Ascending aorta (tissue), 2 donors: Measurements from ENCODE around the gene MTOR. TPM values are rescaled to one million over a fixed set of nuclear protein-coding genes. Genes with fewer than 3 reads are reported as not detected.
"Not testable (repeated sequence)": the region's sequence is repeated elsewhere in the genome, so short reads cannot be mapped to it uniquely, and the experiment has no call there.

Experiments
- DNase-seq, 2 donors: peaks; one replicate each; pipeline ENCODE4 v3.0.0-alpha.2; 2019; ENCODE audit warnings: low spot score in 2 of 2
- H3K27ac ChIP-seq, 2 donors: fragments of 200-600 bp; sonication (generic); one replicate each; pipeline ENCODE4 v1.5.1; 2016 to 2017; ENCODE audit warnings: mild to moderate bottlenecking in 1 of 2
- H3K27me3 ChIP-seq: fragments of 200-600 bp; sonication (generic); one replicate; pipeline ENCODE4 v1.5.1; 2017
- H3K36me3 ChIP-seq, 2 donors: fragments of 200-600 bp; sonication (generic); one replicate each; pipeline ENCODE4 v1.5.1; 2016
- H3K4me1 ChIP-seq, 2 donors: fragments of 200-600 bp; sonication (generic); one replicate each; pipeline ENCODE4 v1.5.1; 2016 to 2017; ENCODE audit warnings: mild to moderate bottlenecking in 1 of 2
- H3K4me3 ChIP-seq, 2 donors: fragments of 200-600 bp; sonication (generic); one replicate each; pipeline ENCODE4 v1.5.1; 2016 to 2017; ENCODE audit warnings: mild to moderate bottlenecking in 1 of 2
- H3K9me3 ChIP-seq, 2 donors: fragments of 200-600 bp; sonication (generic); one replicate each; pipeline ENCODE4 v1.5.1; 2016
- CTCF ChIP-seq, 3 experiments: fragments of 200-600 bp in 2 of 3; fragments of 450-650 bp in 1 of 3; sonication (generic) in 2 of 3; IDR thresholded peaks; one replicate each; pipeline ENCODE4 v1.5.1; 2016 to 2019; ENCODE audit warnings: antibody characterized with exemption in 3 of 3, mild to moderate bottlenecking in 1 of 3, moderate library complexity in 1 of 3
- intact Hi-C: fragments of 100-400 bp; cut with DNase I; formaldehyde crosslinking; loops from one replicate; pipeline ENCODE4 v1.15.1; 2023
- total RNA-seq: library from RNA; depleted of rRNA; stranded (reverse); fragments of >200 nt; gene quantifications from one replicate; pipeline ENCODE4 v1.1.0, GENCODE V29; 2016

Gene MTOR
- total RNA-seq, 1 donor from 2014 or later, result 28.0 TPM

DNA sequence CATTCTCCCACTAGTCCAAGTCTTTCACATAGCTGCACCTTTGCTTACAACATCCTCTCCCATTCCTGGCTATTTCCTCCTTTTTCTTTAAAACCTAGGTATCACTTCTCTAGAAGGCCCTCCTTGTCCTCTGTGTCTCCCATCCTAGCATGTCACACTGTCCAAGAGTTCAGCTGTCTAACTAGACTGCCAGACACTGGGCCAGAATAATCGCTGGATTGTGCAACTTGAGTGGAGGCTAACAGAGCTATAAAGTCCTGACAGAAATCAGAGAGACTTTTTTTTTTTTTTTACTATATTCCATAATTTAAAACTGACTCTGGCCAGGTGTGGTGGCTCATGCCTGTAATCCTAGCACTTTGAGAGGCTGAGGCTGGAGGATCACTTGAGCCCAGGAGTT is 77.4 kb downstream of the MTOR start:
- Histone ChIP-seq H3K4me3 (no peak overlapping the region), H3K36me3 (peaks cover 7 to 26% of the 10 kb centered on the region in 2 donors), H3K9me3 (no peaks in the 10 kb centered on the region), H3K27me3 (no peaks in the 10 kb centered on the region), H3K27ac (no peak overlapping the region), H3K4me1 (peaks cover 0 to 5% of the 10 kb centered on the region in 2 donors)
- DNase-seq, result no peak
- TF ChIP-seq CTCF (IDR thresholded peaks at IDR 0.05), result no peak
- intact Hi-C loops, result no loop called here

DNA sequence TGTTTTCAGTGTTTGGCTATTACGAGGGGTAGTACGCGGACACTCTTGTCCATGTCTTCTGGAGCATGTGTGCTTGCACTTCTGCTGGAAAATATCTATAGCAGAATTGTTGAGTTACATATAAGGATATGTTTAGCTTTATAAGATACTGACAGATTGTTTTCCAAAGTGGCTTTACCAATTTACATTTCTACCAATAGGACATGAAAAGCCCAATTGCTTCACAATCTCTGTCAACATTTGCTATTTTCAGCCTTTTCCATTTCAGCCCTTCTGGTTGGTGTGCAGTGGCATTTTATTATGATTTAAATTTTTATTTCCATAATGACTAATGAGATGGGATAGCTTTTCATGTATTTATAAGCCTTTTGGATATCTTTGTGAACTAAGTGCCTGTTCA is 79.5 kb downstream of the MTOR start:
- no peak for TF ChIP-seq CTCF (IDR thresholded peaks at IDR 0.05)
- peaks cover 0 to 20% of the 10 kb centered on the region in 2 donors for H3K36me3 ChIP-seq
- H3K27me3 ChIP-seq, result no peaks in the 10 kb centered on the region
- H3K4me1 ChIP-seq, result peaks cover 9 to 22% of the 10 kb centered on the region in 2 donors
- no peak overlapping the region for H3K4me3 ChIP-seq
- no peak for DNase-seq
- intact Hi-C loops, result no loop called here
- H3K9me3 ChIP-seq, result no peaks in the 10 kb centered on the region
- no peak overlapping the region for H3K27ac ChIP-seq

- DNase-seq, result no peak
- H3K27ac ChIP-seq, result peak overlapping the region; percentile 12 to 34
- peaks cover 0 to 20% of the 10 kb centered on the region in 2 donors for H3K36me3 ChIP-seq
- H3K9me3 ChIP-seq, result no peaks in the 10 kb centered on the region
- intact Hi-C loops, result no loop called here
- no peak for TF ChIP-seq CTCF (IDR thresholded peaks at IDR 0.05)
- no peaks in the 10 kb centered on the region for H3K27me3 ChIP-seq
- peaks cover 11 to 37% of the 10 kb centered on the region in 2 donors for H3K4me1 ChIP-seq
- H3K4me3 ChIP-seq, result no peak overlapping the region
Observed at GRCh38 chr1:11180342-11180744, 82.0 kb downstream of the MTOR start.

DNA sequence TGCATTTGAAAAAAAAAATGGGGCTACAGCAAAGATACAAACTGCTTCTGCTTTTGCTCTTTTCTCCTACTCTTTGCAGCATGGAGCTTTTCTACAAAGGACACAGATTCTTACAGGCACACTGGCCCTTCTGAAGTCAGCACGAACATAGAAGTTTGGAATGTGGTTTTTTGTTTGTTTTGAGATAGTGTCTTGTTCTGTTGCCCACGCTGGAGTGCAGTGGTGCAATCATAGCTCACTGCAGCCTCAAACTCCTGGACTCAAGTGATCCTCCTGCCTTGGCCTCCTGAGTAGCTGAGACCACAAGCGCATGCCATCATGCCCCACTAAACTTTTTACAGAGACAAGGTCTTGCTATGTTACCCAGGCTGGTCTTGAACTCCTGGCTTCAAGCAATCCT is 82.6 kb downstream of the MTOR start:
- not testable (repeated sequence) for H3K27me3 ChIP-seq, H3K9me3 ChIP-seq, DNase-seq, H3K4me3 ChIP-seq
- peak overlapping the region; percentile 34 to 54 for H3K27ac ChIP-seq
- peaks cover 11 to 37% of the 10 kb centered on the region in 2 donors for H3K4me1 ChIP-seq
- peaks cover 0 to 20% of the 10 kb centered on the region in 2 donors for H3K36me3 ChIP-seq
- intact Hi-C loops, result loop anchor here (5.0 kb wide), 1 partner anchor 37 kb away; no protein-coding TSS in a partner anchor

DNA sequence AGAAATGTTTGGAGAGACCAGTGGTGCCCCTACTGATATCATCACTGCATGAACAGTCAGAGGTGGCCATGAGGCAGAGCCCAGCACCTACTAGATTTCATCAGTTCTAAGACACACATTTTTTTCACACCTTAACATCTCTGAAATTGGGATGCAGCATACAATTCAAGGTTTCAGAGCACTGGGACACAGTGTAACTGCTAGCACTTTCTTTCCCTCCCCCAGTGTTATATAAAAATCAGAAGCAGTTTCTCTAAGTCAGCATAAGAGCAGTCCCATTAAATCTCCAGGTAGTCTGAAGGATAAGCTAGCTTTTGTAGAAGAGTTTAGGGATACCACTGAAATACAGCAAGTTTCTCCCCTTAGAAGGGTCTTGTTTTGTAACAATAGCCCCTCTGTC is 83.2 kb downstream of the MTOR start:
- no peak for TF ChIP-seq CTCF (IDR thresholded peaks at IDR 0.05)
- H3K4me1 ChIP-seq, result peaks cover 11 to 37% of the 10 kb centered on the region in 2 donors
- no peaks in the 10 kb centered on the region for H3K27me3 ChIP-seq
- intact Hi-C loops, result loop anchor here (5.0 kb wide), 1 partner anchor 37 kb away; no protein-coding TSS in a partner anchor
- H3K36me3 ChIP-seq, result peaks cover 0 to 14% of the 10 kb centered on the region in 2 donors
- DNase-seq, result no peak
- H3K27ac ChIP-seq, result peak overlapping the region; percentile 51 to 54
- no peak overlapping the region for H3K4me3 ChIP-seq
- H3K9me3 ChIP-seq, result no peaks in the 10 kb centered on the region

DNA sequence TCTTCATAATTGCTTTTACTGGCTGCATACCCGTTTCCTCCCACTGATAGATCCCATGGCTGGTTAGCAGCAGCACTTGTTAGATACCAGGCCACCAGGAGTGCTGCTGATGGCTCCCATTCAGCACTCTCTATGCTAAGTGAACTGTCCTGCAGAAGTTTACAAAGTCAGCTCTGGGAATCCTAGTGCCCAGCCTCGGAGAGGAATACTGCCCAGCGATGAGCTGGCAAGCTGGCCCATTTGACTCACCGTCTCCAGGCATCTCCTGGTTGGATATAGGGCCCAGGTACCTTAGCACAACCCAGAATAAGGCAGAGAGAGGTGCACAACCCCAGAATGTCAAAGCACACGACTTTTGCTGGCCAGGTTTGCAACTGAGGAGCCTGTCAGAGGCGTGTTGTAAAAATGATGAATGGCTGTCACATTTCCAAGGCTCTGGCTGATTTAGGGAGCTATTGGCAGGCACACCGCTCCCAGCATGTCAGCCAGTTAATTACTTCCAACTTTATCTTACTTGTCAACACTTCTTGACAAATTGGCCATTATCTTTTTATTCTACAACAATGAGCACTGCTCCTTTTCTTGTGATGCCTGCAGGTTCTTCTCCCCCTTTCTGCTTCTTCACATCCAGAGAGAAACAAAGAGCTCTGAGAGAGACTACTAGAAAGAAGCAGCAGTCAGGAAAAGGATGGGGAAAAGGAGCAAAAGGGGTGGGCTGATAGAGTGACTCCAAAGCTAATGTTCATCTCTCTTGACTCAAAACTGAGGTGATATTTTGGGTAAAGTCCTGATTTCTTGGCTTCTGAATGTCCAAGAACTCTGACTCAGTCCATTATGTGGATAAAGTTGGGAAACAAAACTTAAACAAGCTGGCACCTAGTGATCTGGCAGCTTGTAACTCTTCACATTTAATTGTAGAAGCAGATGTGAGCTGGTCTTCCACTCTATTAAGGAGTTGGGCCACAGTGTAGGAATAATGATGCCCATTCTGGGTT is 84.0 kb downstream of the MTOR start:
- DNase-seq, result no peak
- no peak for TF ChIP-seq CTCF (IDR thresholded peaks at IDR 0.05)
- peak overlapping the region; percentile 51 to 54 for H3K27ac ChIP-seq
- no peaks in the 10 kb centered on the region for H3K27me3 ChIP-seq
- peaks cover 11 to 37% of the 10 kb centered on the region in 2 donors for H3K4me1 ChIP-seq
- H3K9me3 ChIP-seq, result no peaks in the 10 kb centered on the region
- H3K4me3 ChIP-seq, result no peak overlapping the region
- H3K36me3 ChIP-seq, result peaks cover 0 to 11% of the 10 kb centered on the region in 2 donors
- intact Hi-C loops, result loop anchor here (5.0 kb wide), 1 partner anchor 36 kb away; no protein-coding TSS in a partner anchor
